ENCODE results near the gene RPH3AL.
"Not testable (repeated sequence)": the region's sequence is repeated elsewhere in the genome, so short reads cannot be mapped to it uniquely, and the experiment has no call there.

RPH3AL gene

DNA sequence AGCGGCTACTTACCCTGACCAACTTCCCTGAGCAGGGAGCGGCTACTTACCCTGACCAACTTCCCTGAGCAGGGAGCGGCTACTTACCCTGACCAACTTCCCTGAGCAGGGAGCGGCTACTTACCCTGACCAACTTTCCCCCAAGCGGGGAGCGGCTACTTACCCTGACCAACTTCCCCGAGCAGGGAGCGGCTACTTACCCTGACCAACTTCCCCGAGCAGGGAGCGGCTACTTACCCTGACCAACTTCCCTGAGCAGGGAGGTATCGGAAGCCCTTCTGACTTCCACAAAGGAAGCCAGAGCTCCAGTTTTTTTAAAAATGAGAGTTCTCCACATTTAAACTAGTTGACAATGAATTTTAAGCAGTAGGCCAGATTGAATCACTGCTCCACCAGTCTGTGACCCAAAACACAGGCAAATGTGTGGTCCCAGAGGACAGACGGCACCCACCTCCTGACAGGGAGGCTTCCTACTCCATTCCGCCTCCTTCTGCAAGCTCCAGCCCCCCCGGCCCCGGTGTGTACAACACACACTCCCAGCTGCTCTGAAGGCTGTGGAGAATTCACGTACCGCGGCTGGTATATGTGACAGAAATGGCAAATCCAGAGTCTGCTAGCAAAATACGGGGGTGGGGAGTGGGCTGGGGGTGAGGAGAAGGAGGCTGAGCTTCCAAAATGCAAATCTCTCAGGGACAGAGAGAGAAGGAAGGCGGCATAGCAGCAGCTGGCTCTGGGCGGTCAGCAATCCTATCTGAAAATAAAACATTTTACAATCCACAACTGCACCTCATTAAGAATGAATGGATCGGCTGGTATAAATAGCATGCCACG, 118.2 kb downstream of the RPH3AL start:
- DNase-seq, result not testable (repeated sequence)

DNA sequence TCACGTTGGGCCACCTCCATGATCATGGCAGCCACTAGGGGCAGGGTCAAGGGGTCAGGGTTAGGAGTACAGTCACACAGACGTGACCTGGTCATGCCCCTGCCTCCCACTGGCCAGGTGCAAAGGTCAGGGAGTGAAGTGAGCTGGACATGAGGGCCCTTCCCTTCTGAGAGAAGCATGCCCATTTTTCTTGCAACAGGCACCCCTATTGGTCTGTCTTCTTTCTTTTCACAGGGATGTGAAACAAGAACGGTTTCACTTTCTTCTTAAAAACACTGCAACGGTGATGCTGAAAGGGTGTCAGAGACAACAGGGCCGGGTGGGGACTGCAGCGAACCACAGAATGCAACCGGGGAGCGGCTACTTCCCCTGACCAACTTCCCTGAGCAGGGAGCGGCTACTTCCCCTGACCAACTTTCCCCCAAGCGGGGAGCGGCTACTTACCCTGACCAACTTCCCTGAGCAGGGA, 119.1 kb downstream of the RPH3AL start:
- DNase-seq, result no peak

DNA sequence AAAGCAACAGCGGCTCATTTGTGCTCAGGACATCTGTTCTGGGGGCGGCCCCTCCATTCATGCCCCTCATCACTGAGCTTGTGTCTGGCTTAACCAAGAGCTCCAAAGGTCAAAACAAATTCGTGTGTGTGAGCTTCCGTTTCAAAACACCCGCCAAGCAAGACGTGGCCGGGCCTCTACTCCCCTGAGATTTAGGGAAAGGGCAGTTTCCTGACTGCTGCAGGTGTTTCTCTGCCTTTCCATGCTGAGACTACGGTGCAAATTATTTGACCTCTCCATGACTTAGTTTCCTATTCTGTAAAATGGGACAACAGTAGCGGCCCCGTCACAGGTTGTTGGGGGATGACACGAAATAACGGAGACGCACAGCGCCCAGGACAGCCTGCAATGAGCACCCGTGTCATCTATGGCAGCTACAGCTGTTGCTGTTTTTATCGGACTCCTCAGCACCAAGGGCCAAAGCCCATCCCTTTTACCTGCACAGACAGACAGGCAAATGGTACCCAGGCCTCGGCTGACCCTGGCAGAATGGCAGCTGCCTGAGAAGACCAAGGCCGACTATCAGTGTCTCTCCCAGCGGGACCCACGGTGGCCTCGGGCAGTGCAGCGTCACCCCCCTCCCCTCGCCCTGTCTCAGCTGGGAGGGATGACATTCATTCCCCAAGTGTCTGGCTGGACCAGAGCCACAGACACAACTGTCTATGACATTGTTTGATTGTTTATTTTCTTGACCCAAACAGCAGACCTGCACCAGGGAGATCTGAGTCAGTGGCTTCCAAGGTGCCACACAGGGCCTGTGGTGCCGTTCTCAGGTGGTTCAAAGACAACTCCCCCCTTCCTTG, 120.4 kb downstream of the RPH3AL start:
- no peak for DNase-seq

DNA sequence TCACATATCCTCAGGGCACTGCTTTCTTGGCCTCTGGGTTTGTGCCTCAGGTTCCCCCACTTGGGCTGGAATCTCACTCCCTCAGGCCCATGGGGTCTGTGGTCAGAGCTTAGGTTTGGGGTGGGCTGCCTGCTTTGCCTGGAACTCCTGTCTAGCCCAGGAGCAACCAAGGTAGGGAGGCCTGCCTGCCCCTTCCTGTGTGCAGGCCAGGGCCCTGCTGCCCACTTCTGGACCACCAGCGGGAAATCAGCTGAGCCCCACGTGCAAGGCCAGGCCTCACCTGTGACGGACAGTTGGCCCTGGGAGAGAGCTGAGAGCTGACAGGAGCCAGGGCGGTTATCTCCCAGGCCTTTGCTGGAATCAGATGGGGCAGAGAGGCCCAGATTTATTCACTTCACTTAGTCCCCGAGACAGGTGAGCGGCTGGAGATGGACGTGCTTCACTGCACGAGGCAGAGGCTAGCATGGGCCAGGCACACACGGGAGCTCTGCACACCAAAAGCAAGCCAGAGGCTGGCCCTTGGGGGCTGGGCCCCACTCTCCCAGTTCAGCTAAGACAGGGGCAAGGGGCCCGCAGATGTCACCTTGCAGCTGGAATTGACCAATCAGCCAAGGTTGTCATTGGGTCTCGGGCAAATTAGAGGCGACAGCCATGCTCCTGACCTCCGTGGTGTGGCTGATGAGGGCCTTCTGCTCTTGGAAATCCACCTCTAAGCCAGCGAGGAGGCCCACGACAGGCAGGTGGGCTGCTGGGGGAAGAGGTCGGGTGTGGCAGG, 121.2 kb downstream of the RPH3AL start:
- DNase-seq, result no peak

GRCh38 chr17:230395-230770, 122.2 kb downstream of the RPH3AL start:
- DNase-seq, result no peak

DNA sequence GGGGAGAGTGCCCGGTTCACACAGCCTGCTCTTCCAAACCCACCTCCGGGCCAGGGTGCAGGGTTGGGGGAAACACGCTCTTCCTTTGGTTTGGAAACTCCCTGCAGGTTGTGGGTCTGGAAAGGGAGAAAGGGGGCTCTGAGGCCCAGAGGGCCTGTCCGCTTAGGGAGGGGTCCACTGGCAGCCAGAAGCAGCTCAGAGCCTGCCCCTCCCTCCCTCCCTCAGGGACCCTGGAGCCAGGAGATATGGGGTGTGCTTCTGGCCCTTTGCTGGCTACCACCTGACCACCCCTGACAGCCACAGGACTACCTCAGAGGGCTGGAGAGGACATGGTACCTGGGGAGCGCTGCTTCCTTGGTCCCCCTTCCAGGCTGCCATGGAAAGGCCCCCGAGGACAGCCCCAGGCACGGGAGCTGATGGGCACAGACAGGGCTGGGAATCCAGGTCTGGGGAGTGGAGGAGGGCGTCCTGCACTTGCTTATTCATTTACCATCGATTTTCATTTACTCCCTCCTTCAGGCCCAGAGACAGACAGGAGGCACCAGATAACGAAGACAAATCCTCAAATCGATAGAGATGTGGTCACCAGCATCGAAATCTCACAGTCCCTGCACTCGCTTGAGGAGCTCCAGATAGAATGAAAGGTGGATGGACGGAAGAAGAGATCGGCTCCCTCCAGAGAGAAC, 122.8 kb downstream of the RPH3AL start:
- DNase-seq, result no peak

DNA sequence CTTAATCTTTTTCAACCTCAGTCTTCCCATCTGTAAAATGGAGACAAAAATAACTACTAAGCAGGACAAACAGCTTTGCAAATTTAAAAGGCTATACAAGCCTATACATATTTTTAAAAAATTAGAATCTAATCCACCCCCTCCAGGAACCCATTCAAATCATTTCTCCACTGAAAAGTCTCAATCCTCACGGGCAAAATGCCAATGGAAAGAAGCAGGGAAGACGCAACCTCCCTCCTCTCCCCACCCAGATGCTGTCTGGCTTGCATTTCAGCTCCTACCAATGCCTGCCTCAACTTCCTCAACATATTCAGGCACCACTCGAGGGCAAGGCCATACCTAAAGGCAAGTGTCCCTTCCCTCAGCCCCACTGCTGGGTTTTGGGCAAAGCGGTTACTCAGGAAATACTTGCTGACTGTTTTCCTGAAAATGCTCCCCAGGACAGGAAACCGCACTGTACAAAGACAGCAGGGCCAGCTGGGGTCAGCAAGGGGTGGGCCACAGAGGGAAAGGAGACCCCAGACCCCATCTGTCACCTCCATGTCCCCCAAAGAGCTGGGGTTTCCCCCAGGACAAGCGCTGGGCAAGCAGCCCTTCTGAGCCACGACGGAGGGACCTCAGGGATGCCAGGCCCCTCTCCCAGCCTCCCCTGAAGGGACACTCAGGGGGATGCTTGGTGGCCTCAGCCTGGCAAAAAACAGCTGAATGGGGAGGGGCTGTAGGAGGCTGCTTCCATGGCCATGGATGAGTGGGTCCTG, 123.5 kb downstream of the RPH3AL start:
- DNase-seq, result no peak

DNA sequence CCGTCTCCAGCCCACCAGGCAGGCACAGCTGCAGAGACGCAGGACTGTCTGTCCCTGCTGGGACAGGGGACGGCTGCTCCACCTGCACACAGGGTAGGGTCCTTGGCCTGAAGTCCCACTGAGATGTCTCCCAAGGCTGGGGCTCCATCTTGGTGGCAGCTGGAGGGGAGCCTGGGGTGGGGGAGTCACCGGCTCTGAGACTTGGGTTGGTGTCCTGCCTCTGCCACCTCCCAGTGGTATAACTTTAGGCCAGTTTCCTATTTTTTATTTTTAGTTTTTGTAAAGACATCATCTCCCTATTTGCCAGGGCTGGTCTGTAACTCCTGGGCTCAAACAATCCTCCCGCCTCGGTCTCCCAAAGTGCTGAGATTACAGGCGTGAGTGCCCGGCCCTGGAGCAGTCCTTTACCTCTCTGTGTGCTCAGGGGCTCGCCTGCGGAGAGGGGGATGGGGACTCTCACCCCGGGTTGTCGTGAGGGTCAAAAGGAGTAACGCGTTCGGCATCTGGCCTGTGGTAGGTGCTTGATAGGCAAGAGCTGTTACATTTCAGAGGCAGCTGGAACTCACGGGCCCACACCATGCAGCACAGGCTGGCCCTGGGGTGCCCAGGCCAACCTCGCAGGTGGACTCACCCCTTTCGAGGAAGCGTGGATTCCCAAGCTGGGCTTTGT, 124.5 kb downstream of the RPH3AL start:
- no peak for DNase-seq

DNA sequence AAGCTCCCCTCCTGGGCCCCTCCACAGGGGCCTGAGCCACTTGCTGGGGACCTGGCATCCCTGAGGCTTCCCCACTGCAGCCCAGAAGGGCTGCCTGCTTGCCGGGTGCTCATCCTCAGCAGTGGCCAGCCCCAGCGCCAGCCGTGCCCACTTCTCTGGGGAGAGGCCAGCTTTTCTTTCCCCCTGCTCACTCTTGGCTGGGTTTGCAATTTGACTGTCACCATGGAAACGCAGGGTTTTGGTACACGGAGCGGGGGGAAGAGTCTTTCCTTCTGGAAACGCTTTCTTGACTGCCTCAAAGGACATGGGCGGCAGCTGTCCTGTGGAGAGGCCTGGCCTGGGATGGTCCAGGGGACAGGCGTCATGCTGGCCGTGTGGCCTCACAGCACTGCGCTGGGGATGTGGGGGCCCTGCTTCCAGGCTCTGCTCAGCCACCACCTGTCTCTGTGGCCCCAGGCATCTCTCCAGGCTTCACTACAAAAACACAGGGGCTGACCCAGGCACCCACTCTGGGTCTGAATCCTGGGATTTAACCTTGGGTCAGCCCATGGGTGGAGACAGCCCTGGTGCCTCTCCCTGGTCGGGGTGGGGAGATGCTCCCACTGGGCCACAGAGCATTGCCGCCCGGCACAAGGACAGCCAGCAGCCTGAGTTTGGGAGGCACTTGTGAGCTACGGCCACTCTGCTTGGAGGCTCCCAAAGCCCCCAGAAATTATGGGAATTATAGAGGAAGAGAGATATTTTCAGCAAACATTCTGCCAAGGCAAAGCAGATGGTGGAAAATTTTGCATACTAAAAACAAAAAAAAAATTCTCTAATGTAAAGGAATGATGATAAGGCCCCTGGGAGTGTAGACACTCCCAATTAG, 125.3 kb downstream of the RPH3AL start:
- no peak for DNase-seq

GRCh38 chr17:226108-227077, 126.2 kb downstream of the RPH3AL start:
- DNase-seq, result no peak

DNA sequence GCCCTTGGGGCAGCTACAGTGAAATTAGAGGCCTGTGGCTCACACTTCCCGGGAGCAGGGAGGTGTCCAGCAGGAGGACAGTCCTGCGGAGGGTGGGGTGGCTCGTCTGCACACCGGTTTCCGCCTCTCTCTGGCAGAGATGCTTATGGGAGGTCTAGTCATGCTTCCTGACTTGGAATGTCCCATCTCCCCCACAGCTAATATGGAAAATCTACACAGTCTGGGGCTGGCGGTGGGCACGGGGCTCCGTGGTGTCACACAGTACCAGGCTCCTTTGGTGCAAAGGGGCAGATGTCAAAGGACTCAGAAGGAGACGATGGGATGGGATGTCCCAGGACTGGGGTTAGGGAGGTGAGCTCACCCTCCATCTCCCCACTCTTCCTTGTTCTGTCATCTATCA, 127.1 kb downstream of the RPH3AL start:
- DNase-seq, result no peak

DNA sequence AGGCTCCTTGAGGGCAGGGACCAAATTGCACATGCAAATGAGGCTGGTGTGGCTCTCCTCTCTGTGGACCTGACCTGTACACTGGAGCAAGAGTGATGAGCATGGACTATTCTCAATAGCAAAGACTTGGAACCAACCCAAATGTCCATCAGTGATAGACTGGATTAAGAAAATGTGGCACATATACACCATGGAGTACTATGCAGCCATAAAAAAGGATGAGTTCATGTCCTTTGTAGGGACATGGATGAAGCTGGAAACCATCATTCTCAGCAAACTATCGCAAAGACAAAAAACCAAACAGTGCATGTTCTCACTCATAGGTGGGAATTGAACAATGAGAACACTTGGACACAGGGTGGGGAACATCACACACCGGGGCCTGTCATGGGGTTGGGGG, 128.0 kb downstream of the RPH3AL start:
- not testable (repeated sequence) for DNase-seq

DNA sequence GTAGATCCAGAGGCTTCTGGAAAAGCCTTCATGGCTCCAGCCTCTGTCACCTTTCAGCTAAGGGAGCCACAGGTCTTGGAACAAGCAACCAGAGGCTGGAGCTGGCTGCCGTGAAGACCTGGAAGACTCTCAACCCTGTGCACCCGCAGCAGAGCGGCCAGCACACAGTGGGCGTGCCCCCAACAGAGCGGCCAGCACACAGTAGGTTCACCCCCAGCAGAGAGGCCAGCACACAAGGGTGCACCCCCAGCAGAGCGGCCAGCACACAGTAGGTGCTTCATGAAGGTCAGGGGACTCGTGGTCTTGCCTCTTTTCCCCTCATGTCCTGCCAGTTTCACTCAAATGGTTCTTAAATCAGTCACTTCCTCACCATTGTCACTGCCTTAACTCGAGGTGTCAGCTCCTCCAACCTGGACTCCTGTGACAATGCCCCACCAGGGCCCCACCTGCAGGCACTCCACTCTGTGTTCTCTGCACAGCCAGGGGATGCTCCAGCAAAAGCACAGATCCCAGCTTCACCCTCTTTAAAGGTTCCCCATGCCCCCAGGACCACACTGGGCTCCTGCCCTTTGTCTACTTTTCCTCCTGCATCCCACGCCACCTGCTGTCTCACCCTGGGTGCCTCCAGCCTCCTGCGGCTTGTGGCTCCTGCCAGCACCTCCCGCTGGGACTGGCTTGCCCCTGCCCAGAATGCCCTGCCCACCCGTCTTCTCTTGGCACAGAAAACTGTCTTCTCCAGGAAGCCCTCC, 128.7 kb downstream of the RPH3AL start:
- no peak for DNase-seq

- DNase-seq, result no peak
These were observed 130.4 kb downstream of the RPH3AL start for GRCh38 chr17:222172-222571.

GRCh38 chr17:219696-220095, 132.9 kb downstream of the RPH3AL start:
- no peak for DNase-seq

- DNase-seq, result no peak
These were observed 134.0 kb downstream of the RPH3AL start for GRCh38 chr17:218432-219110.

- no peak for DNase-seq
These were observed 136.0 kb downstream of the RPH3AL start for GRCh38 chr17:216625-217024.

All from NCI-H1048 (cell line).